ENCODE data around the gene BATF2.
A peak's percentile ranks its signal among the peaks of the same experiment; 100 is the strongest.

BATF2 gene

DNA sequence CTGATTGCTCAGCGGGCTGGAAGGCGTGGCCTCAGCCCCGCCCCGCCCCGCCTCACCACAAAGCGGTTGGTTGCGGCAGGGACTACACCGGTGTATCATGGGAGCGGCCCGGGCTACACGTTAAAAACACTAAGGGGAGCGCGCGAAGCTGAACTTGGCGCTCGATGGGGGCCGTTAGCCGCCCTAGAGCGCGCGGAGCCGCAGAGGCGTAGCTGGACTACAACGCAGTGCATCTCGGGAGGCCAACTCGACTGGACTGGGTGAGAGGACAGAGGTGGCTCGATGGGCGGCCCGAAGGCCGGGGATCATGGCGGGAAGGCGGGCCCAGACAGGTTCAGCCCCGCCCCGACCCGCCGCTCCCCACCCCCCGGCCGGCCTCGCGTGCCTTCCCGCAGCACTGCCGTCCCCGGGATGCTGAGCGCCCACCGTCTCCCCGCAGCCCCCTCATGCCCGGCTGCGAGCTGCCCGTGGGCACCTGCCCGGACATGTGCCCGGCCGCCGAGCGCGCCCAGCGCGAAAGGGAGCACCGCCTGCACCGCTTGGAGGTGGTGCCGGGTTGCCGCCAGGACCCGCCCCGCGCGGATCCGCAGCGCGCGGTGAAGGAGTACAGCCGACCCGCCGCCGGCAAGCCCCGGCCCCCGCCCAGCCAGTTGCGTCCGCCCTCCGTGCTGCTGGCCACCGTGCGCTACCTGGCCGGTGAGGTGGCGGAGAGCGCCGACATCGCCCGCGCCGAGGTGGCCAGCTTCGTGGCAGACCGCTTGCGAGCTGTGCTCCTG, 44.3 kb upstream of the BATF2 start, which contains the start of gene SAC3D1:
SAC3D1 (plus strand) TSS at position 364 of the 776 bp plus-strand sequence; CDS start at position 447, 83 bp downstream.
- DNase-seq (ENCODE audit: extremely low spot score) = peak; percentile 91
- POLR2A ChIA-PET = interaction anchor here (0.5 to 2.3 kb wide), 19 partner anchors 9 to 231 kb away, joined by 3 to 14 read pairs (median 4); partner anchors contain the start of genes ARL2, FAU, MEN1 and MRPL49
- CTCF ChIA-PET = interaction anchor here (0.6 to 1.6 kb wide), 5 partner anchors 14 to 153 kb away, joined by 3 to 5 read pairs (median 4); partner anchors contain the start of gene SNX15
- TF ChIP-seq ELF4 (IDR thresholded peaks at IDR 0.05) (no peak), NFRKB (IDR thresholded peaks at IDR 0.05) (no peak), SUZ12 (IDR thresholded peaks at IDR 0.05) (no peak), HDGF (IDR thresholded peaks at IDR 0.05; ENCODE audit: borderline replicate concordance) (no peak), CTBP1 (IDR thresholded peaks at IDR 0.05; ENCODE audit: borderline replicate concordance) (no peak), L3MBTL2 (conservative IDR thresholded peaks at IDR 0.05) (peak; percentile 48), ARNT (IDR thresholded peaks at IDR 0.05) (no peak), FOXA1 (IDR thresholded peaks at IDR 0.05) (no peak), TARDBP (IDR thresholded peaks at IDR 0.05) (no peak)

DNA sequence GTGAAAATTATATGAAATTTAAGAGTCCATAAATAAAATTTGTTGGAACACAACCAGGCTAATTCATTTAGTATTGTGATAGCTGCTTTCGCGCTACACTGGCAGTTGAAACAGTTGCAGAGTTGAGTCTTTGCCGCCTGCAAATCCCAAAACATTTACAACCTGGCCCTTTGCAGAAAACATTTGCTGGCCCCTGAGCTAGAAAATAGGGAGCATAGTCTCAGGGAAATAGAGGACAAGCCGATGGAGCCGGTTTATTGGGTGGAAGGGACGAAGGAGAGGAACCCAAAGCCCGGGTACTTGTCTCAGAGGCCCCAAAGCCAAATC, 43.7 kb upstream of the BATF2 start:
- POLR2A ChIA-PET = interaction anchor here (0.7 to 2.3 kb wide), 19 partner anchors 9 to 237 kb away, joined by 3 to 14 read pairs (median 4); partner anchors contain the start of genes ARL2, FAU, MAP4K2 and MEN1
- TF ChIP-seq LEF1 (IDR thresholded peaks at IDR 0.05; ENCODE audit: borderline replicate concordance) (no peak), L3MBTL2 (conservative IDR thresholded peaks at IDR 0.05) (no peak), BHLHE40 (IDR thresholded peaks at IDR 0.05; ENCODE audit: borderline replicate concordance) (no peak), HDGF (IDR thresholded peaks at IDR 0.05; ENCODE audit: borderline replicate concordance) (no peak), ELF4 (IDR thresholded peaks at IDR 0.05) (no peak), FOXA1 (IDR thresholded peaks at IDR 0.05) (no peak), TARDBP (IDR thresholded peaks at IDR 0.05) (no peak), SP1 (IDR thresholded peaks at IDR 0.05) (no peak), ARNT (IDR thresholded peaks at IDR 0.05) (no peak), FOXK2 (IDR thresholded peaks at IDR 0.05) (no peak), SUZ12 (IDR thresholded peaks at IDR 0.05) (no peak), FOXM1 (IDR thresholded peaks at IDR 0.05; ENCODE audit: borderline replicate concordance) (no peak), NFRKB (IDR thresholded peaks at IDR 0.05) (no peak), ZNF384 (IDR thresholded peaks at IDR 0.05) (no peak), CTBP1 (IDR thresholded peaks at IDR 0.05; ENCODE audit: borderline replicate concordance) (no peak)
- TF ChIP-seq, protein P1, sequence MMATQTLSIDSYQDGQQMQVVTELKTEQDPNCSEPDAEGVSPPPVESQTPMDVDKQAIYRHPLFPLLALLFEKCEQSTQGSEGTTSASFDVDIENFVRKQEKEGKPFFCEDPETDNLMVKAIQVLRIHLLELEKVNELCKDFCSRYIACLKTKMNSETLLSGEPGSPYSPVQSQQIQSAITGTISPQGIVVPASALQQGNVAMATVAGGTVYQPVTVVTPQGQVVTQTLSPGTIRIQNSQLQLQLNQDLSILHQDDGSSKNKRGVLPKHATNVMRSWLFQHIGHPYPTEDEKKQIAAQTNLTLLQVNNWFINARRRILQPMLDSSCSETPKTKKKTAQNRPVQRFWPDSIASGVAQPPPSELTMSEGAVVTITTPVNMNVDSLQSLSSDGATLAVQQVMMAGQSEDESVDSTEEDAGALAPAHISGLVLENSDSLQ (IDR thresholded peaks at IDR 0.05) = no peak
- DNase-seq (ENCODE audit: extremely low spot score) = no peak
- CTCF ChIA-PET = interaction anchor here (0.6 to 1.6 kb wide), 2 partner anchors 124 to 152 kb away, joined by 4 read pairs; no protein-coding TSS in a partner anchor

DNA sequence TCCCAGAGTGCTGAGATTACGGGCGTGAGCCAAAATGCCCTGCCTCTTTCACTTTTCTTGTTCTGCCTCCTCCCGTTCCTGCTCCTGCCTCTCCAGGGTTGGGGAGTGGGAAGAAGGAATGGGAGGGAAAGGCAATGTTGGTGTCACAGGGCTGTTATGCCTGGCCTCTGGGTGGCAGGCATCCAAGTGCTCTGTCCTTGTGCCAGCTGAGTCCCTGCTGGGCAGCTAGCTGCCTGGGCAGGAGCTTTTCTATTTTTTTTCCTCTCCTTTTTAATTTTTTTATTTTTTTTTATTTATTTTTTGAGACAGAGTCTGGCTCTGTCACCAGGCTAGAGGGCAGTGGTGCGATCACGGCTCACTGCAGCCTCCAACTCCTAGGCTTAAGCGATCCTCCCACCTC, 40.2 kb upstream of the BATF2 start:
- no peak for TF ChIP-seq FOXA1 (IDR thresholded peaks at IDR 0.05)
- TF ChIP-seq SUZ12 (IDR thresholded peaks at IDR 0.05) = no peak
- no peak for TF ChIP-seq ARNT (IDR thresholded peaks at IDR 0.05)
- TF ChIP-seq, protein P1 (IDR thresholded peaks at IDR 0.05) = no peak
- no peak for TF ChIP-seq LEF1 (IDR thresholded peaks at IDR 0.05; ENCODE audit: borderline replicate concordance)
- TF ChIP-seq SP1 (IDR thresholded peaks at IDR 0.05) = no peak
- POLR2A ChIA-PET = no interaction called here
- CTCF ChIA-PET = no interaction called here
- DNase-seq (ENCODE audit: extremely low spot score) = no peak

DNA sequence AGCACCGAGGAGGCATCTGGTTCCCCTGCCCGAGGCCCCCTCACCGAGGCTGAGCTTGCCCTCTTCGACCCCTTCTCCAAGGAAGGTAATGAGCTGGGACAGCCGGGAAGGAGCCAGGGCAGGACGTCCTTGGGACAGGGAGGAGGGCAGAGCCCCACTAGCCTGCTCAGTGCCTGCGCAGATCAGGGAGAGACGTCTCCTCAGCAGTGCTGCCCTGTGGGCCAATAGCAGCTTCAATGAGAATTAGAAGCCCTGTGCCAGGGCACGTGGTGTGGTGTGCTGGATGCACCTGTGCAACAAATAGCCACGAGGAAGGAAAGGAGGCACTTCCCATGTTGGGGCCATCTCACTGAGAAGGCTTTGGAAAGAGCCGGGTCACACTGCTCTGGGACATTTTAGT, 38.8 kb upstream of the BATF2 start:
- TF ChIP-seq TARDBP (IDR thresholded peaks at IDR 0.05) = no peak
- TF ChIP-seq CTBP1 (IDR thresholded peaks at IDR 0.05; ENCODE audit: borderline replicate concordance) = no peak
- no peak for TF ChIP-seq ARNT (IDR thresholded peaks at IDR 0.05)
- no peak for TF ChIP-seq NFRKB (IDR thresholded peaks at IDR 0.05)
- TF ChIP-seq BHLHE40 (IDR thresholded peaks at IDR 0.05; ENCODE audit: borderline replicate concordance) = no peak
- TF ChIP-seq FOXK2 (IDR thresholded peaks at IDR 0.05) = no peak
- TF ChIP-seq HDGF (IDR thresholded peaks at IDR 0.05; ENCODE audit: borderline replicate concordance) = no peak
- no peak for TF ChIP-seq L3MBTL2 (conservative IDR thresholded peaks at IDR 0.05)
- TF ChIP-seq FOXA1 (IDR thresholded peaks at IDR 0.05) = no peak
- no peak for TF ChIP-seq SP1 (IDR thresholded peaks at IDR 0.05)
- TF ChIP-seq FOXM1 (IDR thresholded peaks at IDR 0.05; ENCODE audit: borderline replicate concordance) = no peak
- TF ChIP-seq, protein P1 (IDR thresholded peaks at IDR 0.05) = no peak
- no peak for TF ChIP-seq LEF1 (IDR thresholded peaks at IDR 0.05; ENCODE audit: borderline replicate concordance)
- no peak for TF ChIP-seq ZNF384 (IDR thresholded peaks at IDR 0.05)
- DNase-seq (ENCODE audit: extremely low spot score) = no peak
- ChIA-PET CTCF (interaction anchor here (0.6 kb wide), 1 partner anchor 12 kb away, joined by 3 read pairs; no protein-coding TSS in a partner anchor), POLR2A (no interaction called here)

DNA sequence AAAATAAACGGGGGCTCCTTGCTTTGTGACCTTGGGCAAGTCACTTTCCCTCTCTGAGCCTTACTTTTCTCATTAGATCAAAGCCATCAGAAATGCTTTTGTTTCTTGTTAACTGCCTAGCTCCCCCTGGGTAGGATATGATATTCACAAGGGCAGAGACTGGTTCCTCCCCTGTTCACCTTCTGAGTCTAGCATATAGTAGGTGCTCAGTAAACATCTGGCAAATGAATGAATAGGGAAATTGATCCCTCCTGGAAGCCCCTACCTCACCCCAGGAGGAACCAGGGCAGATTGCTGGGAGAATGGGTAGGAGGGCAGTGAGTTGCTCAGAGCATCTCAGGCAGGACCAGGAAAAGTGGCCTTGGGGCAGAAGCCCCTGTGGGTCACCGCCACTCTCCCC, 37.7 kb upstream of the BATF2 start:
- ChIA-PET POLR2A (no interaction called here), CTCF (no interaction called here)
- DNase-seq (ENCODE audit: extremely low spot score) = no peak
- TF ChIP-seq L3MBTL2 (conservative IDR thresholded peaks at IDR 0.05) (no peak), ZNF384 (IDR thresholded peaks at IDR 0.05) (no peak), FOXM1 (IDR thresholded peaks at IDR 0.05; ENCODE audit: borderline replicate concordance) (no peak), NFRKB (IDR thresholded peaks at IDR 0.05) (no peak), FOXK2 (IDR thresholded peaks at IDR 0.05) (no peak), SUZ12 (IDR thresholded peaks at IDR 0.05) (no peak), FOXA1 (IDR thresholded peaks at IDR 0.05) (no peak), LEF1 (IDR thresholded peaks at IDR 0.05; ENCODE audit: borderline replicate concordance) (no peak), BHLHE40 (IDR thresholded peaks at IDR 0.05; ENCODE audit: borderline replicate concordance) (no peak), TARDBP (IDR thresholded peaks at IDR 0.05) (no peak)
- TF ChIP-seq, protein P1 (IDR thresholded peaks at IDR 0.05) = no peak

Data from HEK293T (cell line).